PFSK-1 (cell line): Measurements from ENCODE around the gene TARBP1.

Source experiments
- FOXP2 ChIP-seq: optimal IDR thresholded peaks from 2 replicates; pipeline ENCODE3; 2011; ENCODE audit warnings: borderline replicate concordance, control low read depth, inconsistent platforms; ENCODE audit not compliant: insufficient read depth; ENCODE audit errors: extremely low read length, extremely low read depth
- POLR2AphosphoS5 ChIP-seq: IDR thresholded peaks from 2 replicates; pipeline ENCODE4 v1.6.1; 2012; ENCODE audit warnings: low read depth, mild to moderate bottlenecking, control low read depth, low read length, moderate library complexity
- REST ChIP-seq, 2 experiments: IDR thresholded peaks; 2 replicates each; pipeline versions ENCODE4 v1.6.1 to v1.8.0; 2011 to 2012; ENCODE audit warnings: low read depth in 2 of 2, low read length in 2 of 2, control low read depth in 1 of 2, inconsistent platforms in 1 of 2, mild to moderate bottlenecking in 1 of 2, moderate library complexity in 1 of 2; ENCODE audit not compliant: insufficient read depth in 1 of 2
- SIN3A ChIP-seq: IDR thresholded peaks from 2 replicates; pipeline ENCODE4 v1.6.1; 2012; ENCODE audit warnings: mild to moderate bottlenecking, low read length, moderate library complexity, borderline replicate concordance; ENCODE audit not compliant: insufficient read depth
- TAF1 ChIP-seq: IDR thresholded peaks from 2 replicates; pipeline ENCODE4 v1.6.1; 2012; ENCODE audit warnings: low read length, control low read depth, borderline replicate concordance; ENCODE audit not compliant: insufficient read depth

GRCh38 chr1:234413485-234413884 lies 65.5 kb downstream of the TARBP1 start:
- TF ChIP-seq POLR2AphosphoS5 (no peak), SIN3A (no peak), TAF1 (no peak), FOXP2 (no peak), REST (IDR thresholded peaks at IDR 0.05; ENCODE audit: insufficient read depth in 1 of 2, low read depth in 2 of 2, low read length in 2 of 2) (no peak)
